AG04449 (cell line): ENCODE data around the gene FN3KRP.
A peak's percentile ranks its signal among the peaks of the same experiment; 100 is the strongest.

Source experiments
- CTCF ChIA-PET: fragments of 350-600 bp; formaldehyde crosslinking; extraction: SDS; loops from one replicate; lab custom pipeline; 2021; ENCODE audit warnings: antibody characterized with exemption; lab: Yijun Ruan, JAX
- POLR2A ChIA-PET: fragments of 400-600, 350-600 bp; formaldehyde crosslinking; extraction: SDS; loops from one replicate; lab custom pipeline; 2020; ENCODE audit warnings: antibody characterized with exemption, inconsistent platforms; lab: Yijun Ruan, JAX
- DNase-seq: peaks from one replicate; pipeline ENCODE4 v3.0.0-alpha.2; 2010; ENCODE audit warnings: low read depth, low spot score
- H3K4me3 ChIP-seq: 2 replicates; pipeline ENCODE4 v1.5.1; 2011; ENCODE audit warnings: low read depth, mild to moderate bottlenecking, control low read depth, low read length
- TF ChIP-seq, protein P1 (sequence below): IDR thresholded peaks from one replicate; pipeline ENCODE4 v1.5.1; 2011; ENCODE audit warnings: mild to moderate bottlenecking, moderate library complexity, low read length, control low read depth, inconsistent platforms; ENCODE audit not compliant: insufficient read depth; ENCODE audit errors: missing control alignments

Gene FN3KRP

DNA sequence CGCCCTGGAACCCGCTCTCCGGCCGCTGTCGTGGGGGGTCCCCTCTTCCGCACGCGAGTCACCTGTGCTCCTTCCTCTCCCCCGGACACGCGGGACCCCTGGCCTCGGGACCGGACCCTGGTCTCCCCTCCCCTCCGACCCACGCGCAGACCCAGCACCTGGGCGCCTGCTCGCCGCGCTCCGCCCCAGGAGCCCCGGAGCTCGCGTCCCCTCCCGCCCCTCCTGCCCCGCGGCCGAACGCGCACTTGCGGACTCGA, 18.8 kb upstream of the FN3KRP start:
- TF ChIP-seq, protein P1, sequence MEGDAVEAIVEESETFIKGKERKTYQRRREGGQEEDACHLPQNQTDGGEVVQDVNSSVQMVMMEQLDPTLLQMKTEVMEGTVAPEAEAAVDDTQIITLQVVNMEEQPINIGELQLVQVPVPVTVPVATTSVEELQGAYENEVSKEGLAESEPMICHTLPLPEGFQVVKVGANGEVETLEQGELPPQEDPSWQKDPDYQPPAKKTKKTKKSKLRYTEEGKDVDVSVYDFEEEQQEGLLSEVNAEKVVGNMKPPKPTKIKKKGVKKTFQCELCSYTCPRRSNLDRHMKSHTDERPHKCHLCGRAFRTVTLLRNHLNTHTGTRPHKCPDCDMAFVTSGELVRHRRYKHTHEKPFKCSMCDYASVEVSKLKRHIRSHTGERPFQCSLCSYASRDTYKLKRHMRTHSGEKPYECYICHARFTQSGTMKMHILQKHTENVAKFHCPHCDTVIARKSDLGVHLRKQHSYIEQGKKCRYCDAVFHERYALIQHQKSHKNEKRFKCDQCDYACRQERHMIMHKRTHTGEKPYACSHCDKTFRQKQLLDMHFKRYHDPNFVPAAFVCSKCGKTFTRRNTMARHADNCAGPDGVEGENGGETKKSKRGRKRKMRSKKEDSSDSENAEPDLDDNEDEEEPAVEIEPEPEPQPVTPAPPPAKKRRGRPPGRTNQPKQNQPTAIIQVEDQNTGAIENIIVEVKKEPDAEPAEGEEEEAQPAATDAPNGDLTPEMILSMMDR: no peak
- ChIA-PET CTCF (no interaction called here), POLR2A (no interaction called here)
- DNase-seq: no peak
- peak overlapping the region; percentile 71 for H3K4me3 ChIP-seq

GRCh38 chr17:82698065-82698973, 18.2 kb upstream of the FN3KRP start, which contains the start of gene RAB40B:
Gene RAB40B, minus strand, starts transcription at chr17:82698698. Its CDS starts 102 bp downstream, at chr17:82698596.
- ChIA-PET CTCF (no interaction called here), POLR2A (interaction anchor here (1.0 kb wide), 1 partner anchor 18 kb away, joined by 3 read pairs; the partner anchor contains the start of gene FN3KRP)
- TF ChIP-seq, protein P1: no peak
- DNase-seq: peak; percentile 85
- peak within 1 kb of the TSS; percentile 76 for H3K4me3 ChIP-seq

- DNase-seq: no peak
- ChIA-PET CTCF (no interaction called here), POLR2A (interaction anchor here (1.0 kb wide), 1 partner anchor 17 kb away, joined by 3 read pairs; the partner anchor contains the start of gene FN3KRP)
- H3K4me3 ChIP-seq: peak overlapping the region; percentile 76
- TF ChIP-seq, protein P1: no peak
Observed at GRCh38 chr17:82698974-82699442, 17.5 kb upstream of the FN3KRP start.

- peak overlapping the region; percentile 76 for H3K4me3 ChIP-seq
- TF ChIP-seq, protein P1: no peak
- POLR2A ChIA-PET: no interaction called here
- CTCF ChIA-PET: no interaction called here
- no peak for DNase-seq
Observed at GRCh38 chr17:82699551-82699950, 17.0 kb upstream of the FN3KRP start.

DNA sequence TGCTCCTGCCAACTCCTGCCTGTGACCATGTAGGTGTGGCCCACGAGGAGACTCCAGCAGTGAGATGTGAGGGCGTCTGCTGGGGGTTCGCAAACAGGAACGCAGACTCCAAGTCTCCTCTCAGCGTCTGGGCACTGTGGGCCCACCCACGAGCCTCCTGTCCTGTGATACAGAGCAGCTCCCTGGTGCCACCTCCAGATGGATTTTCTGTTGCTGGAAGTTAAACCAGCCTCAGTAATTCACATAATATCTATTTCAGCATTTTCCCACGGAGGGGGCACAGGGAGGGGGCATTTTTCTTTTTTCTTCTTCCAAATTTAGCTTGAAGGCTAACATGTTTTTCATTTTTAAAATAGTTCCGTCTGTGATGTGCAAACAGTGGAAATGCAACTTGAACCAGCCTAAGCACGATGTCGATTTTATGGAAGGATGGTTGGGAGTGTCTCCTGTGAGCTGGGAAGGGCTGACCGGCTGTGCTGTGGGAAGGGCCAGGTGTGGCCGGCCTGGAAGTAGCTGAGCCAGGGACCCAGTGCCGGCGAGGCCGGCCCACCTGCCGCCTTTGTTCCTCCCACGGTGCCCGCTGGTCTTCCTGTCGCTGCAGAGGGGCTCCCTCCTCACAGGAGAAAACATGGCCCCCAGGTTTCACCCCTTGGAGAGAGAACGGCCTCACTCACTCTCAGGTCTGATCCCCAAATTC, 14.1 kb upstream of the FN3KRP start:
- ChIA-PET POLR2A (no interaction called here), CTCF (interaction anchor here (0.5 kb wide), 1 partner anchor 34 kb away, joined by 3 read pairs; no protein-coding TSS in a partner anchor)
- no peak overlapping the region for H3K4me3 ChIP-seq
- DNase-seq: no peak
- TF ChIP-seq, protein P1: no peak
